WTC11 (cell line): ENCODE results near the gene KRT72. TPM values are rescaled to one million over a fixed set of nuclear protein-coding genes. Genes with fewer than 3 reads are reported as not detected.

Source experiments
- ATAC-seq: fragments of 200-7000 bp; cut with Tn5 transposase; 2 replicates; pipeline ENCODE4 v1.10.0; 2021; ENCODE audit warnings: mild to moderate bottlenecking, moderate library complexity
- CTCF ChIA-PET: fragments of 300-600 bp; sonication (Branson Sonifier 250); formaldehyde crosslinking; loops from one replicate; lab custom pipeline; 2021; ENCODE audit warnings: antibody characterized with exemption; lab: Charles Lee
- POLR2A ChIA-PET: fragments of 350-600 bp; sonication (Branson Sonifier 250); formaldehyde crosslinking; loops from one replicate; lab custom pipeline; 2021; ENCODE audit warnings: antibody characterized with exemption; lab: Charles Lee
- DNase-seq: peaks from one replicate; pipeline ENCODE4 v3.0.0; 2021; ENCODE audit warnings: low spot score
- H3K27ac Mint-ChIP-seq: 2 replicates; pipeline ENCODE4 v1.8.0; 2021; ENCODE audit warnings: mixed read lengths
- H3K27me3 Mint-ChIP-seq: 2 replicates; pipeline ENCODE4 v1.8.0; 2021; ENCODE audit warnings: low read depth, mild to moderate bottlenecking, moderate library complexity, mixed read lengths
- H3K36me3 Mint-ChIP-seq: 2 replicates; pipeline ENCODE4 v1.8.0; 2021; ENCODE audit warnings: mixed read lengths
- H3K4me1 Mint-ChIP-seq: 2 replicates; pipeline ENCODE4 v1.8.0; 2022; ENCODE audit warnings: mixed read lengths
- H3K4me3 Mint-ChIP-seq: 2 replicates; pipeline ENCODE4 v1.8.0; 2021; ENCODE audit warnings: mild to moderate bottlenecking, moderate library complexity, mixed read lengths
- H3K9me3 Mint-ChIP-seq: 2 replicates; pipeline ENCODE4 v1.8.0; 2021; ENCODE audit warnings: mixed read lengths
- ESRRA ChIP-seq: sonication (generic); formaldehyde crosslinking; IDR thresholded peaks from 2 replicates; pipeline ENCODE4 v1.8.1; 2022; ENCODE audit warnings: mild to moderate bottlenecking, missing genetic modification reagents, borderline replicate concordance
- FOXJ3 ChIP-seq: sonication (generic); formaldehyde crosslinking; IDR thresholded peaks from 2 replicates; pipeline ENCODE4 v1.9.0; 2021; ENCODE audit warnings: missing genetic modification reagents, mild to moderate bottlenecking, borderline replicate concordance
- HMGA2 ChIP-seq: fragments of 250-450 bp; sonication (Bioruptor Pico); IDR thresholded peaks from 2 replicates; pipeline ENCODE4 v1.4.0; 2021; ENCODE audit warnings: mild to moderate bottlenecking, moderate library complexity
- KAT7 ChIP-seq: sonication (generic); formaldehyde crosslinking; IDR thresholded peaks from 2 replicates; pipeline ENCODE4 v1.8.1; 2023; ENCODE audit warnings: missing genetic modification reagents, mild to moderate bottlenecking, borderline replicate concordance
- MYBL2 ChIP-seq: sonication (generic); formaldehyde crosslinking; IDR thresholded peaks from 2 replicates; pipeline ENCODE4 v1.8.1; 2023; ENCODE audit warnings: mild to moderate bottlenecking, moderate library complexity, missing genetic modification reagents
- NFE2L1 ChIP-seq: sonication (generic); formaldehyde crosslinking; IDR thresholded peaks from 2 replicates; pipeline ENCODE4 v1.8.1; 2023; ENCODE audit warnings: missing genetic modification reagents
- NR2C2 ChIP-seq: sonication (generic); formaldehyde crosslinking; IDR thresholded peaks from 2 replicates; pipeline ENCODE4 v1.8.0; 2022; ENCODE audit warnings: mild to moderate bottlenecking, missing genetic modification reagents
- NR3C1 ChIP-seq: sonication (generic); formaldehyde crosslinking; conservative IDR thresholded peaks from 2 replicates; pipeline ENCODE4 v1.8.1; 2023; ENCODE audit warnings: low read depth, mild to moderate bottlenecking, missing genetic modification reagents
- OVOL2 ChIP-seq: fragments of 250-450 bp; sonication (Bioruptor Pico); IDR thresholded peaks from 2 replicates; pipeline ENCODE4 v1.9.0; 2021; ENCODE audit warnings: mild to moderate bottlenecking, borderline replicate concordance
- SOX15 ChIP-seq: fragments of 250-450 bp; sonication (Bioruptor Pico); IDR thresholded peaks from 2 replicates; pipeline ENCODE4 v1.9.0; 2021; ENCODE audit warnings: mild to moderate bottlenecking
- TEAD1 ChIP-seq: sonication (generic); formaldehyde crosslinking; IDR thresholded peaks from 2 replicates; pipeline ENCODE4 v1.8.0; 2022; ENCODE audit warnings: mild to moderate bottlenecking, missing genetic modification reagents
- TP53 ChIP-seq: sonication (generic); formaldehyde crosslinking; IDR thresholded peaks from 2 replicates; pipeline ENCODE4 v1.8.1; 2023; ENCODE audit warnings: mild to moderate bottlenecking, missing genetic modification reagents
- ZNF317 ChIP-seq: sonication (generic); formaldehyde crosslinking; IDR thresholded peaks from 2 replicates; pipeline ENCODE4 v1.8.1; 2023; ENCODE audit warnings: low read depth, mild to moderate bottlenecking, moderate library complexity, missing genetic modification reagents, borderline replicate concordance
- ZNF671 ChIP-seq: fragments of 250-450 bp; sonication (Bioruptor Pico); IDR thresholded peaks from 2 replicates; pipeline ENCODE4 v1.8.0; 2021; ENCODE audit warnings: mild to moderate bottlenecking
- total RNA-seq: library from RNA; stranded (reverse); gene quantifications from 3 replicates; pipeline ENCODE4 v1.2.3, GENCODE V29; 2021
- TF ChIP-seq, protein P1 (sequence below): fragments of 250-450 bp; sonication (Bioruptor Pico); IDR thresholded peaks from 2 replicates; pipeline ENCODE4 v1.9.0; 2021; ENCODE audit warnings: mild to moderate bottlenecking, borderline replicate concordance
- TF ChIP-seq, protein P2 (sequence below): sonication (generic); formaldehyde crosslinking; IDR thresholded peaks from 2 replicates; pipeline ENCODE4 v1.8.1; 2022; ENCODE audit warnings: low read depth, mild to moderate bottlenecking, moderate library complexity, missing genetic modification reagents, borderline replicate concordance
- TF ChIP-seq, protein P3 (sequence below): sonication (generic); formaldehyde crosslinking; conservative IDR thresholded peaks from 2 replicates; pipeline ENCODE4 v1.8.1; 2022; ENCODE audit warnings: mild to moderate bottlenecking, missing genetic modification reagents
- TF ChIP-seq, protein P4 (sequence below): sonication (generic); formaldehyde crosslinking; IDR thresholded peaks from 2 replicates; pipeline ENCODE4 v1.8.1; 2023; ENCODE audit warnings: mild to moderate bottlenecking, missing genetic modification reagents
- TF ChIP-seq, protein P5 (sequence below): sonication (generic); formaldehyde crosslinking; IDR thresholded peaks from 2 replicates; pipeline ENCODE4 v1.8.0; 2022; ENCODE audit warnings: mild to moderate bottlenecking, missing genetic modification reagents
- TF ChIP-seq, protein P6 (sequence below): fragments of 200-600 bp; IDR thresholded peaks from 2 replicates; pipeline ENCODE4 v1.8.0; 2022; ENCODE audit warnings: antibody characterized with exemption

The KRT72 gene
- total RNA-seq, 1 experiment from 2014 or later, result not detected

DNA sequence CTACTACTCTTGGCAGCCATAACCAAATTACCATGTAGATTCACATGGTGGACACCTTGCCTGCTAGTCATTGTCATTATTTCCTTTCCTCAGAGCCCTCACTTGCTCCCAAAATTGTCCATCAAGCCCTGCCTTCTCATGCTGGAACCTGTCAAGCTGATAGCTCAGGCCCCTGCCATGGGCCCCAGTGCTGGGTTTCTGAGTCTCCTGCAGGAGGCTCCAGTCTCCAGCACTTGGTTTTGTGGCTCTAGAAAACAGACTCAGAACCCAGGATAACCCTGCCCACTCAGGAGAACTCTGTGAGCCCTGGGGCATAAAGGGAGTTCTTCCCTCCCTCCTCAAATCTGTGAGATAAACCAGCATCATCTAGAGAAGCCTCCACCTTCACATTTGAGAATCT lies 59.1 kb downstream of the KRT72 start:
- Mint-ChIP-seq H3K36me3 (no peaks in the 10 kb centered on the region), H3K9me3 (no peaks in the 10 kb centered on the region), H3K4me3 (no peak overlapping the region), H3K27ac (no peak overlapping the region), H3K4me1 (no peaks in the 10 kb centered on the region), H3K27me3 (no peaks in the 10 kb centered on the region)
- no peak for TF ChIP-seq ESRRA
- ATAC-seq (no peak), DNase-seq (no peak)
- CTCF ChIA-PET, result interaction anchor here (1.0 to 1.1 kb wide), 2 partner anchors 20 to 329 kb away, joined by 3 read pairs; no protein-coding TSS in a partner anchor
- POLR2A ChIA-PET, result no interaction called here

DNA sequence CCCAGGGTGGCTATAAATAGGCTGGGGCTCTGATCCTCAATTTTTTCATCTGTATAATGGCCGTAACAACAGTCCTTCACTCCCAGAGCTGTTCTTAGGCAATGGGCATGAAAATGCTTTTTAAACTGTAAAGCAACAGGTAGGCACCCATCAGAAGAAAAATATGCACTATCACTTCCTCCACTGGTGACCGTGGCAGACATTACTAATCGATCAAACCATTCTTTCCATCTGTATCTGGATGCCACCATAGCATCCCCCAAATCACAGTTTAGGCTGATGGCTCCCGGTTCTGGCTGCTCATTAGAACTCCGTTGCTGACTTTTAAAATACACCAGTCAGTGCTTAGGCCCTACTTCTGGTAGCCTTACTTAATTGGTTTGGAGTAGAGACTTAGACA lies 59.6 kb downstream of the KRT72 start:
- Mint-ChIP-seq H3K27me3 (no peaks in the 10 kb centered on the region), H3K27ac (no peak overlapping the region), H3K9me3 (no peaks in the 10 kb centered on the region), H3K36me3 (no peaks in the 10 kb centered on the region), H3K4me3 (no peak overlapping the region), H3K4me1 (no peaks in the 10 kb centered on the region)
- ATAC-seq (no peak), DNase-seq (no peak)
- POLR2A ChIA-PET, result no interaction called here
- CTCF ChIA-PET, result interaction anchor here (1.0 to 1.1 kb wide), 2 partner anchors 20 to 329 kb away, joined by 3 read pairs; no protein-coding TSS in a partner anchor
- TF ChIP-seq, protein P1, sequence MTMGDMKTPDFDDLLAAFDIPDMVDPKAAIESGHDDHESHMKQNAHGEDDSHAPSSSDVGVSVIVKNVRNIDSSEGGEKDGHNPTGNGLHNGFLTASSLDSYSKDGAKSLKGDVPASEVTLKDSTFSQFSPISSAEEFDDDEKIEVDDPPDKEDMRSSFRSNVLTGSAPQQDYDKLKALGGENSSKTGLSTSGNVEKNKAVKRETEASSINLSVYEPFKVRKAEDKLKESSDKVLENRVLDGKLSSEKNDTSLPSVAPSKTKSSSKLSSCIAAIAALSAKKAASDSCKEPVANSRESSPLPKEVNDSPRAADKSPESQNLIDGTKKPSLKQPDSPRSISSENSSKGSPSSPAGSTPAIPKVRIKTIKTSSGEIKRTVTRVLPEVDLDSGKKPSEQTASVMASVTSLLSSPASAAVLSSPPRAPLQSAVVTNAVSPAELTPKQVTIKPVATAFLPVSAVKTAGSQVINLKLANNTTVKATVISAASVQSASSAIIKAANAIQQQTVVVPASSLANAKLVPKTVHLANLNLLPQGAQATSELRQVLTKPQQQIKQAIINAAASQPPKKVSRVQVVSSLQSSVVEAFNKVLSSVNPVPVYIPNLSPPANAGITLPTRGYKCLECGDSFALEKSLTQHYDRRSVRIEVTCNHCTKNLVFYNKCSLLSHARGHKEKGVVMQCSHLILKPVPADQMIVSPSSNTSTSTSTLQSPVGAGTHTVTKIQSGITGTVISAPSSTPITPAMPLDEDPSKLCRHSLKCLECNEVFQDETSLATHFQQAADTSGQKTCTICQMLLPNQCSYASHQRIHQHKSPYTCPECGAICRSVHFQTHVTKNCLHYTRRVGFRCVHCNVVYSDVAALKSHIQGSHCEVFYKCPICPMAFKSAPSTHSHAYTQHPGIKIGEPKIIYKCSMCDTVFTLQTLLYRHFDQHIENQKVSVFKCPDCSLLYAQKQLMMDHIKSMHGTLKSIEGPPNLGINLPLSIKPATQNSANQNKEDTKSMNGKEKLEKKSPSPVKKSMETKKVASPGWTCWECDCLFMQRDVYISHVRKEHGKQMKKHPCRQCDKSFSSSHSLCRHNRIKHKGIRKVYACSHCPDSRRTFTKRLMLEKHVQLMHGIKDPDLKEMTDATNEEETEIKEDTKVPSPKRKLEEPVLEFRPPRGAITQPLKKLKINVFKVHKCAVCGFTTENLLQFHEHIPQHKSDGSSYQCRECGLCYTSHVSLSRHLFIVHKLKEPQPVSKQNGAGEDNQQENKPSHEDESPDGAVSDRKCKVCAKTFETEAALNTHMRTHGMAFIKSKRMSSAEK, result no peak
- TF ChIP-seq, protein P2, sequence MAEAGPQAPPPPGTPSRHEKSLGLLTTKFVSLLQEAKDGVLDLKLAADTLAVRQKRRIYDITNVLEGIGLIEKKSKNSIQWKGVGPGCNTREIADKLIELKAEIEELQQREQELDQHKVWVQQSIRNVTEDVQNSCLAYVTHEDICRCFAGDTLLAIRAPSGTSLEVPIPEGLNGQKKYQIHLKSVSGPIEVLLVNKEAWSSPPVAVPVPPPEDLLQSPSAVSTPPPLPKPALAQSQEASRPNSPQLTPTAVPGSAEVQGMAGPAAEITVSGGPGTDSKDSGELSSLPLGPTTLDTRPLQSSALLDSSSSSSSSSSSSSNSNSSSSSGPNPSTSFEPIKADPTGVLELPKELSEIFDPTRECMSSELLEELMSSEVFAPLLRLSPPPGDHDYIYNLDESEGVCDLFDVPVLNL (CRISPR knock-in tag), result no peak
- TF ChIP-seq ZNF671 (CRISPR knock-in tag), result no peak
- no peak for TF ChIP-seq TEAD1 (CRISPR knock-in tag)
- TF ChIP-seq HMGA2 (CRISPR knock-in tag), result no peak
- TF ChIP-seq NFE2L1 (CRISPR knock-in tag), result no peak
- no peak for TF ChIP-seq NR2C2 (CRISPR knock-in tag)
- TF ChIP-seq MYBL2 (CRISPR knock-in tag), result no peak

DNA sequence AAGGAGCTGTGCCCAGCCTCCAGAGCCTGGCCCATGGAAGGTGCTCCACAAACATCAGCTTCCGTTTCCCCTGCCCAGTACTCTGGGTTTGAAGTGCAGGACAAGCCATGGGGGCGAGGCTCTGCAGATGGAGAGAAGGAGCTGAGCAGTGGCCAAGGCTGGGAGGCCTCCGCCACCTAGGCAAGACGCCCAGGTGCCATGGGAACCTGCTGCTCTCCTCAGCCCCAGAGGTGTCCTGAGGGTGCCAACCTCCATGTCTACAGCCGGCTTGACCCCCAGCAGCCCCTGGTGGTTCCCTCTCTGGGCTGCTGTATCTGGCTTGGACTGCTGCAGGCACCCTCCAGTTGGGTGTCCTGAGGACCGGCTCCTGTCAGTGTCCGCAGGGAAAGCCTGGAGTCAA lies 60.7 kb downstream of the KRT72 start:
- CTCF ChIA-PET, result interaction anchor here (1.6 kb wide), 1 partner anchor 330 kb away, joined by 3 read pairs; no protein-coding TSS in a partner anchor
- POLR2A ChIA-PET, result no interaction called here
- H3K4me3 Mint-ChIP-seq, result no peak overlapping the region
- no peak for DNase-seq
- H3K36me3 Mint-ChIP-seq, result no peaks in the 10 kb centered on the region
- no peaks in the 10 kb centered on the region for H3K9me3 Mint-ChIP-seq
- no peaks in the 10 kb centered on the region for H3K27me3 Mint-ChIP-seq
- H3K4me1 Mint-ChIP-seq, result no peaks in the 10 kb centered on the region
- no peak overlapping the region for H3K27ac Mint-ChIP-seq
- no peak for ATAC-seq
- TF ChIP-seq, protein P3, sequence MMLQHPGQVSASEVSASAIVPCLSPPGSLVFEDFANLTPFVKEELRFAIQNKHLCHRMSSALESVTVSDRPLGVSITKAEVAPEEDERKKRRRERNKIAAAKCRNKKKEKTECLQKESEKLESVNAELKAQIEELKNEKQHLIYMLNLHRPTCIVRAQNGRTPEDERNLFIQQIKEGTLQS (CRISPR knock-in tag), result no peak
- TF ChIP-seq OVOL2 (CRISPR knock-in tag) (no peak), SOX15 (CRISPR knock-in tag) (no peak), FOXJ3 (no peak), KAT7 (no peak), MYBL2 (CRISPR knock-in tag) (no peak), ZNF317 (CRISPR knock-in tag) (no peak), TP53 (CRISPR knock-in tag) (no peak), NR3C1 (CRISPR knock-in tag) (no peak)
- TF ChIP-seq, protein P4, sequence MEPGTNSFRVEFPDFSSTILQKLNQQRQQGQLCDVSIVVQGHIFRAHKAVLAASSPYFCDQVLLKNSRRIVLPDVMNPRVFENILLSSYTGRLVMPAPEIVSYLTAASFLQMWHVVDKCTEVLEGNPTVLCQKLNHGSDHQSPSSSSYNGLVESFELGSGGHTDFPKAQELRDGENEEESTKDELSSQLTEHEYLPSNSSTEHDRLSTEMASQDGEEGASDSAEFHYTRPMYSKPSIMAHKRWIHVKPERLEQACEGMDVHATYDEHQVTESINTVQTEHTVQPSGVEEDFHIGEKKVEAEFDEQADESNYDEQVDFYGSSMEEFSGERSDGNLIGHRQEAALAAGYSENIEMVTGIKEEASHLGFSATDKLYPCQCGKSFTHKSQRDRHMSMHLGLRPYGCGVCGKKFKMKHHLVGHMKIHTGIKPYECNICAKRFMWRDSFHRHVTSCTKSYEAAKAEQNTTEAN, result no peak
- TF ChIP-seq, protein P5, sequence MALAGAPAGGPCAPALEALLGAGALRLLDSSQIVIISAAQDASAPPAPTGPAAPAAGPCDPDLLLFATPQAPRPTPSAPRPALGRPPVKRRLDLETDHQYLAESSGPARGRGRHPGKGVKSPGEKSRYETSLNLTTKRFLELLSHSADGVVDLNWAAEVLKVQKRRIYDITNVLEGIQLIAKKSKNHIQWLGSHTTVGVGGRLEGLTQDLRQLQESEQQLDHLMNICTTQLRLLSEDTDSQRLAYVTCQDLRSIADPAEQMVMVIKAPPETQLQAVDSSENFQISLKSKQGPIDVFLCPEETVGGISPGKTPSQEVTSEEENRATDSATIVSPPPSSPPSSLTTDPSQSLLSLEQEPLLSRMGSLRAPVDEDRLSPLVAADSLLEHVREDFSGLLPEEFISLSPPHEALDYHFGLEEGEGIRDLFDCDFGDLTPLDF, result no peak
- TF ChIP-seq, protein P6, sequence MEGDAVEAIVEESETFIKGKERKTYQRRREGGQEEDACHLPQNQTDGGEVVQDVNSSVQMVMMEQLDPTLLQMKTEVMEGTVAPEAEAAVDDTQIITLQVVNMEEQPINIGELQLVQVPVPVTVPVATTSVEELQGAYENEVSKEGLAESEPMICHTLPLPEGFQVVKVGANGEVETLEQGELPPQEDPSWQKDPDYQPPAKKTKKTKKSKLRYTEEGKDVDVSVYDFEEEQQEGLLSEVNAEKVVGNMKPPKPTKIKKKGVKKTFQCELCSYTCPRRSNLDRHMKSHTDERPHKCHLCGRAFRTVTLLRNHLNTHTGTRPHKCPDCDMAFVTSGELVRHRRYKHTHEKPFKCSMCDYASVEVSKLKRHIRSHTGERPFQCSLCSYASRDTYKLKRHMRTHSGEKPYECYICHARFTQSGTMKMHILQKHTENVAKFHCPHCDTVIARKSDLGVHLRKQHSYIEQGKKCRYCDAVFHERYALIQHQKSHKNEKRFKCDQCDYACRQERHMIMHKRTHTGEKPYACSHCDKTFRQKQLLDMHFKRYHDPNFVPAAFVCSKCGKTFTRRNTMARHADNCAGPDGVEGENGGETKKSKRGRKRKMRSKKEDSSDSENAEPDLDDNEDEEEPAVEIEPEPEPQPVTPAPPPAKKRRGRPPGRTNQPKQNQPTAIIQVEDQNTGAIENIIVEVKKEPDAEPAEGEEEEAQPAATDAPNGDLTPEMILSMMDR, result no peak
